GM20000 (cell line): ENCODE data around the gene RARA.

Experiments used
- DNase-seq: peaks from one replicate; pipeline ENCODE4 v3.0.0; 2012; ENCODE audit warnings: low spot score
- TF ChIP-seq, protein P1 (sequence below): IDR thresholded peaks from 2 replicates; pipeline ENCODE4 v1.5.1; 2012; ENCODE audit warnings: mild to moderate bottlenecking, control low read depth; ENCODE audit errors: extremely low read depth, missing control alignments

RARA gene

GRCh38 chr17:40354221-40355122, 45.5 kb downstream of the RARA start:
- no peak for DNase-seq
- TF ChIP-seq, protein P1, sequence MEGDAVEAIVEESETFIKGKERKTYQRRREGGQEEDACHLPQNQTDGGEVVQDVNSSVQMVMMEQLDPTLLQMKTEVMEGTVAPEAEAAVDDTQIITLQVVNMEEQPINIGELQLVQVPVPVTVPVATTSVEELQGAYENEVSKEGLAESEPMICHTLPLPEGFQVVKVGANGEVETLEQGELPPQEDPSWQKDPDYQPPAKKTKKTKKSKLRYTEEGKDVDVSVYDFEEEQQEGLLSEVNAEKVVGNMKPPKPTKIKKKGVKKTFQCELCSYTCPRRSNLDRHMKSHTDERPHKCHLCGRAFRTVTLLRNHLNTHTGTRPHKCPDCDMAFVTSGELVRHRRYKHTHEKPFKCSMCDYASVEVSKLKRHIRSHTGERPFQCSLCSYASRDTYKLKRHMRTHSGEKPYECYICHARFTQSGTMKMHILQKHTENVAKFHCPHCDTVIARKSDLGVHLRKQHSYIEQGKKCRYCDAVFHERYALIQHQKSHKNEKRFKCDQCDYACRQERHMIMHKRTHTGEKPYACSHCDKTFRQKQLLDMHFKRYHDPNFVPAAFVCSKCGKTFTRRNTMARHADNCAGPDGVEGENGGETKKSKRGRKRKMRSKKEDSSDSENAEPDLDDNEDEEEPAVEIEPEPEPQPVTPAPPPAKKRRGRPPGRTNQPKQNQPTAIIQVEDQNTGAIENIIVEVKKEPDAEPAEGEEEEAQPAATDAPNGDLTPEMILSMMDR = no peak

- peak; percentile 90 for DNase-seq
- TF ChIP-seq, protein P1 = peak; percentile 98
These were observed 46.3 kb downstream of the RARA start for GRCh38 chr17:40355123-40355803.

DNA sequence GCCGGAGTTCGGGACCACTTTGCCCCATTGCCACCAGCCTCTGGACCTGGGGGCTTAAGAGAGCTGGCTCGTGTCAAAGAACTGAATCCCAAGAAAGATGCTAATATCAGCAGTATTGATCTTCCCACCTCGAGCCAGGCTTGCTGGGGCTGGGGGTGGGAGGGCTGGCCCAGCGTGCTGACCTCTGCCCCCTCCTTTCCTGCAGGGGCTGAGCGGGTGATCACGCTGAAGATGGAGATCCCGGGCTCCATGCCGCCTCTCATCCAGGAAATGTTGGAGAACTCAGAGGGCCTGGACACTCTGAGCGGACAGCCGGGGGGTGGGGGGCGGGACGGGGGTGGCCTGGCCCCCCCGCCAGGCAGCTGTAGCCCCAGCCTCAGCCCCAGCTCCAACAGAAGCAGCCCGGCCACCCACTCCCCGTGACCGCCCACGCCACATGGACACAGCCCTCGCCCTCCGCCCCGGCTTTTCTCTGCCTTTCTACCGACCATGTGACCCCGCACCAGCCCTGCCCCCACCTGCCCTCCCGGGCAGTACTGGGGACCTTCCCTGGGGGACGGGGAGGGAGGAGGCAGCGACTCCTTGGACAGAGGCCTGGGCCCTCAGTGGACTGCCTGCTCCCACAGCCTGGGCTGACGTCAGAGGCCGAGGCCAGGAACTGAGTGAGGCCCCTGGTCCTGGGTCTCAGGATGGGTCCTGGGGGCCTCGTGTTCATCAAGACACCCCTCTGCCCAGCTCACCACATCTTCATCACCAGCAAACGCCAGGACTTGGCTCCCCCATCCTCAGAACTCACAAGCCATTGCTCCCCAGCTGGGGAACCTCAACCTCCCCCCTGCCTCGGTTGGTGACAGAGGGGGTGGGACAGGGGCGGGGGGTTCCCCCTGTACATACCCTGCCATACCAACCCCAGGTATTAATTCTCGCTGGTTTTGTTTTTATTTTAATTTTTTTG, 47.1 kb downstream of the RARA start:
- TF ChIP-seq, protein P1 = no peak
- DNase-seq = no peak

DNA sequence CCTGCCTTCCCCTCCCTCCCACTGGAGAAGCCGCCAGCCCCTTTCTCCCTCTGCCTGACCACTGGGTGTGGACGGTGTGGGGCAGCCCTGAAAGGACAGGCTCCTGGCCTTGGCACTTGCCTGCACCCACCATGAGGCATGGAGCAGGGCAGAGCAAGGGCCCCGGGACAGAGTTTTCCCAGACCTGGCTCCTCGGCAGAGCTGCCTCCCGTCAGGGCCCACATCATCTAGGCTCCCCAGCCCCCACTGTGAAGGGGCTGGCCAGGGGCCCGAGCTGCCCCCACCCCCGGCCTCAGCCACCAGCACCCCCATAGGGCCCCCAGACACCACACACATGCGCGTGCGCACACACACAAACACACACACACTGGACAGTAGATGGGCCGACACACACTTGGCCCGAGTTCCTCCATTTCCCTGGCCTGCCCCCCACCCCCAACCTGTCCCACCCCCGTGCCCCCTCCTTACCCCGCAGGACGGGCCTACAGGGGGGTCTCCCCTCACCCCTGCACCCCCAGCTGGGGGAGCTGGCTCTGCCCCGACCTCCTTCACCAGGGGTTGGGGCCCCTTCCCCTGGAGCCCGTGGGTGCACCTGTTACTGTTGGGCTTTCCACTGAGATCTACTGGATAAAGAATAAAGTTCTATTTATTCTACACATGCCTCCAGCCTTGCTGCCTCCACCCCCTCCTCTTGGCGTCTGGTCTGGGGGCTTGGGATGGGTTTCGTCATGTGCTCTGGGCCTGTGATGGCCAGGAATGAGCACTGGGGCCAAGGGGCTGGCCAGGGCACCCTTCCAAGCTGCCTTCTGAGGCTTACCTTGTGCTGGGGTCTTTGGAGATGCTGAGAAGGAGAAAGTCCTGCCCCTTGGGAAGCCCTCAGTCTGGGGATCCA, 48.3 kb downstream of the RARA start:
- TF ChIP-seq, protein P1 = no peak
- no peak for DNase-seq

DNA sequence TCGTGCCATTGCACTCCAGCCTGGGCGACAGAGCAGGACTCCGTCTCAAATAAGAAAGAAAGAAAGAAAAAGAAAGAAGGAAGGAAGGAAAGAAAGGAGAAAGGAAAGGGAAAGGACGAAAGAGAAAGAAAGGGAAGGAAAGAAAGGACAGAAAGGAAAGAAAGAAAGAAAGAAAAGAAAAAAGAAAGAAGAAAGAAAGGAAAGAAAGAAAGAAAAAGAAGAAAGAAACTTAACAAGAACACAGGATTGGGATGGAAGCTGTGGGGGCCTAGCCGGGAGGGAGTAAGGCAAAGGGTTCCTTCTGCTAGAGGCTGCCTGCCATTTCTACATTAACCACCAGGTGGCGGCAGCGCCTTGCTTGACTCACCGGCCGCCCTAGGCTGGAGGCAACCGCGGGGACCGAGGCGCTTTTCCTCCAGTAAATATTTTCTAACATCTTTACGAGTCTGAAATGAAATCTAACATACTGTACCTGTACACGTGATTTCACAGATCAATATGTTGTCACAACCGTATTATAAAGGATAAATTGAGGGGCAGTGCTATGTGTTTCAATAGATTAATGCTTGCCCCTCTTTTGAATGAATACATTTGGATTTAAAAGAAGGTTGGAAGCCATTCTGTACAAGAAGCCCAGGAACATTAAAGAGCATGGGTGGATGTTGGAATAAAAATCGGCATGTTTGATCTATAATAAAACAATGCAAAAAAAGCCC, 49.5 kb downstream of the RARA start:
- DNase-seq = peak; percentile 94
- TF ChIP-seq, protein P1 = peak; percentile 84

- TF ChIP-seq, protein P1 = no peak
- DNase-seq = no peak
These were observed 51.1 kb downstream of the RARA start for GRCh38 chr17:40360091-40360490.
